ENCODE data around the gene CARMIL1.

CARMIL1 gene

GRCh38 chr6:25508051-25508450 is 228.9 kb downstream of the CARMIL1 start:
- H3K36me3 ChIP-seq (ENCODE audit: control insufficient read depth in 2 of 2, insufficient read depth in 1 of 2, low read length in 2 of 2): no peaks in the 10 kb centered on the region
- no peak overlapping the region for H3K27ac ChIP-seq (ENCODE audit: extremely low read depth, low read depth, low read length)
- H3K9me3 ChIP-seq (ENCODE audit: control insufficient read depth, insufficient read depth, low read depth, low read length): no peaks in the 10 kb centered on the region
- H3K4me3 ChIP-seq (ENCODE audit: low read depth, low read length): no peak overlapping the region
- POLR2A ChIA-PET: no interaction called here
- CTCF ChIA-PET: interaction anchor here (0.6 to 1.6 kb wide), 3 partner anchors 9 to 49 kb away, joined by 3 to 10 read pairs (median 3); no protein-coding TSS in a partner anchor
- no peaks in the 10 kb centered on the region for H3K4me1 ChIP-seq (ENCODE audit: control insufficient read depth, insufficient read depth, low read length)
- no peak for TF ChIP-seq ZNF561 (tag by site-specific recombination; IDR thresholded peaks at IDR 0.05; ENCODE audit: borderline replicate concordance)
- TF ChIP-seq ZBTB26 (tag by site-specific recombination; optimal IDR thresholded peaks at IDR 0.05): no peak
- no peak for TF ChIP-seq ZNF16 (tag by site-specific recombination; IDR thresholded peaks at IDR 0.05; ENCODE audit: low read depth)
- no peak for TF ChIP-seq ZNF266 (tag by site-specific recombination; IDR thresholded peaks at IDR 0.05; ENCODE audit: low read depth)
- no peak for TF ChIP-seq ZNF280C (tag by site-specific recombination; IDR thresholded peaks at IDR 0.05)
- no peak for TF ChIP-seq PBX3 (CRISPR knock-in tag; IDR thresholded peaks at IDR 0.05)
- no peak for TF ChIP-seq ZNF140 (tag by site-specific recombination; IDR thresholded peaks at IDR 0.05)
- TF ChIP-seq ELK4 (IDR thresholded peaks at IDR 0.05; ENCODE audit: borderline replicate concordance, low read depth, low read length): no peak
- no peak for TF ChIP-seq ZNF324 (tag by site-specific recombination; IDR thresholded peaks at IDR 0.05)
- TF ChIP-seq PRDM6 (tag by site-specific recombination; IDR thresholded peaks at IDR 0.05): no peak
- no peak for TF ChIP-seq KLF9 (tag by site-specific recombination; IDR thresholded peaks at IDR 0.05; ENCODE audit: low read depth)
- TF ChIP-seq ZIC2 (tag by site-specific recombination; IDR thresholded peaks at IDR 0.05): no peak

GRCh38 chr6:25511376-25511775 is 232.2 kb downstream of the CARMIL1 start:
- Histone ChIP-seq H3K36me3 (ENCODE audit: control insufficient read depth in 2 of 2, insufficient read depth in 1 of 2, low read length in 2 of 2) (peaks cover 0 to 5% of the 10 kb centered on the region in 2 experiments; a peak in 1 of 3 replicates), H3K4me1 (ENCODE audit: control insufficient read depth, insufficient read depth, low read length) (no peaks in the 10 kb centered on the region), H3K4me3 (ENCODE audit: low read depth, low read length) (no peak overlapping the region), H3K27ac (ENCODE audit: extremely low read depth, low read depth, low read length) (no peak overlapping the region), H3K9me3 (ENCODE audit: control insufficient read depth, insufficient read depth, low read depth, low read length) (no peaks in the 10 kb centered on the region)
- TF ChIP-seq ZNF626 (tag by site-specific recombination; IDR thresholded peaks at IDR 0.05) (no peak), ZNF174 (tag by site-specific recombination; IDR thresholded peaks at IDR 0.05) (no peak), ZNF18 (tag by site-specific recombination; IDR thresholded peaks at IDR 0.05) (no peak)
- ChIA-PET CTCF (interaction anchor here (1.4 to 1.5 kb wide), 2 partner anchors 21 to 45 kb away, joined by 3 to 5 read pairs; no protein-coding TSS in a partner anchor), POLR2A (no interaction called here)
